HepG2 (cell line): ENCODE results near the gene EPS8. TPM values are rescaled to one million over a fixed set of nuclear protein-coding genes. Genes with fewer than 3 reads are reported as not detected.

ENCODE experiments used
- ATAC-seq: fragments of 200-7000 bp; cut with Tn5 transposase; 3 replicates; pipeline ENCODE4 v1.9.1; 2020; ENCODE audit warnings: mild to moderate bottlenecking, moderate library complexity
- BruUV-seq: library from RNA; stranded (reverse); fragments of 400-500 nt; replicated peaks from 2 replicates; lab custom pipeline; 2021; lab: Mats Ljungman, UMichigan
- CTCF ChIA-PET: fragments of 300-600 bp; formaldehyde crosslinking; extraction: SDS; loops from one replicate; lab custom pipeline; 2021; ENCODE audit warnings: low total read pairs, inconsistent platforms, low intra/inter-chr PET ratio; lab: Yijun Ruan, JAX
- POLR2A ChIA-PET: fragments of 350-600 bp; sonication (Branson Sonifier 250); formaldehyde crosslinking; loops from one replicate; lab custom pipeline; 2020; ENCODE audit warnings: antibody characterized with exemption, inconsistent platforms; lab: Yijun Ruan, JAX
- DNase-seq: peaks from one replicate; pipeline ENCODE4 v3.0.0-alpha.2; 2015; ENCODE audit warnings: low spot score
- FAIRE-seq: peaks from 3 replicates; lab custom pipeline; 2011; peaks lifted over from hg19 to GRCh38; lab: Jason Lieb, UNC
- H2AFZ ChIP-seq: one replicate; pipeline ENCODE4 v1.6.1; 2011; ENCODE audit warnings: low read length, inconsistent platforms
- H3K27ac ChIP-seq: fragments of 300-600 bp; 3 replicates; pipeline ENCODE4 v1.8.0; 2011; ENCODE audit warnings: mixed run types, mild to moderate bottlenecking, mixed read lengths, low read length, inconsistent platforms; ENCODE audit not compliant: insufficient read depth; ENCODE audit errors: extremely low read length
- H3K27me3 ChIP-seq, 2 experiments: fragments of 200-600 bp in 1 of 2; 2 replicates in 1 of 2; 3 replicates in 1 of 2; pipeline versions ENCODE4 v1.6.0 to v1.8.0; 2011; ENCODE audit warnings: low read length in 2 of 2, mild to moderate bottlenecking in 2 of 2, moderate library complexity in 2 of 2, inconsistent platforms in 1 of 2; ENCODE audit not compliant: insufficient read depth in 2 of 2, control insufficient read depth in 1 of 2
- H3K36me3 ChIP-seq, 2 experiments: fragments of 200-600 bp in 1 of 2; replicated peaks in 1 of 2; 2 replicates in 1 of 2; 3 replicates in 1 of 2; pipeline versions ENCODE4 v1.5.1 to v1.8.0; 2011; ENCODE audit warnings: low read length in 2 of 2, inconsistent platforms in 1 of 2; ENCODE audit not compliant: insufficient read depth in 2 of 2, control insufficient read depth in 1 of 2
- H3K4me1 ChIP-seq: 2 replicates; pipeline ENCODE4 v1.5.1; 2012; ENCODE audit warnings: low read length, inconsistent platforms; ENCODE audit not compliant: insufficient read depth
- H3K4me2 ChIP-seq: 2 replicates; pipeline ENCODE4 v1.6.0; 2011; ENCODE audit warnings: low read depth, low read length, inconsistent platforms
- H3K4me3 ChIP-seq, 3 experiments: fragments of 200-600 bp in 1 of 3; sonication (generic), shearing (Covaris generic) in 1 of 3; replicated peaks in 1 of 3; 2 replicates each; pipeline ENCODE4 v1.5.1; 2011 to 2016; ENCODE audit warnings: low read length in 3 of 3, inconsistent platforms in 2 of 3, low read depth in 2 of 3, mild to moderate bottlenecking in 2 of 3, control low read depth in 1 of 3, mixed read lengths in 1 of 3; ENCODE audit not compliant: insufficient read depth in 1 of 3
- H3K79me2 ChIP-seq: one replicate; pipeline ENCODE4 v1.6.1; 2011; ENCODE audit warnings: low read length, inconsistent platforms; ENCODE audit not compliant: insufficient read depth
- H3K9ac ChIP-seq: 2 replicates; pipeline ENCODE4 v1.6.0; 2011; ENCODE audit warnings: mild to moderate bottlenecking, low read depth, low read length, inconsistent platforms; ENCODE audit not compliant: insufficient read depth
- H3K9me3 ChIP-seq: 2 replicates; pipeline ENCODE4 v1.5.1; 2012; ENCODE audit warnings: mild to moderate bottlenecking, low read length
- H4K20me1 ChIP-seq: 2 replicates; pipeline ENCODE4 v1.6.0; 2011; ENCODE audit warnings: inconsistent platforms, mild to moderate bottlenecking, low read length, moderate library complexity; ENCODE audit not compliant: insufficient read depth
- FOXA3 ChIP-seq: IDR thresholded peaks from 2 replicates; pipeline ENCODE4 v1.6.1; 2016; ENCODE audit warnings: missing genetic modification reagents, missing compliant biosample characterization
- FOXM1 ChIP-seq: sonication (generic); formaldehyde crosslinking; IDR thresholded peaks from 2 replicates; pipeline ENCODE4 v1.5.0; 2020; ENCODE audit warnings: missing genetic modification reagents
- KLF12 ChIP-seq: sonication (generic); formaldehyde crosslinking; IDR thresholded peaks from 2 replicates; pipeline ENCODE4 v1.4.0; 2020; ENCODE audit warnings: missing genetic modification reagents, borderline replicate concordance
- KLF13 ChIP-seq: sonication (generic); formaldehyde crosslinking; IDR thresholded peaks from 2 replicates; pipeline ENCODE4 v1.4.0; 2020; ENCODE audit warnings: mild to moderate bottlenecking, missing genetic modification reagents
- NR2F2 ChIP-seq: IDR thresholded peaks from 2 replicates; pipeline ENCODE4 v1.6.1; 2012; ENCODE audit warnings: low read depth, inconsistent platforms, borderline replicate concordance
- TSC22D2 ChIP-seq: sonication (generic); formaldehyde crosslinking; IDR thresholded peaks from 2 replicates; pipeline ENCODE4 v1.5.1; 2020; ENCODE audit warnings: missing genetic modification reagents, mild to moderate bottlenecking, borderline replicate concordance
- ZFP36L2 ChIP-seq: sonication (generic); formaldehyde crosslinking; IDR thresholded peaks from 2 replicates; pipeline ENCODE4 v1.4.0; 2020; ENCODE audit warnings: missing genetic modification reagents
- ZNF335 ChIP-seq: sonication (generic); formaldehyde crosslinking; IDR thresholded peaks from 2 replicates; pipeline ENCODE4 v1.4.0; 2020; ENCODE audit warnings: missing genetic modification reagents
- ZNF367 ChIP-seq: sonication (generic); formaldehyde crosslinking; IDR thresholded peaks from 2 replicates; pipeline ENCODE4 v1.4.0; 2020; ENCODE audit warnings: missing genetic modification reagents, borderline replicate concordance
- ZNF605 ChIP-seq: sonication (generic); formaldehyde crosslinking; IDR thresholded peaks from 2 replicates; pipeline ENCODE4 v1.8.0; 2022; ENCODE audit warnings: mild to moderate bottlenecking, missing genetic modification reagents
- ZNF790 ChIP-seq: sonication (generic); formaldehyde crosslinking; IDR thresholded peaks from 2 replicates; pipeline ENCODE4 v1.8.0; 2022; ENCODE audit warnings: missing genetic modification reagents, mild to moderate bottlenecking, borderline replicate concordance
- ZNF883 ChIP-seq: sonication (generic); formaldehyde crosslinking; IDR thresholded peaks from 2 replicates; pipeline ENCODE4 v1.5.1; 2020; ENCODE audit warnings: mild to moderate bottlenecking, missing genetic modification reagents; ENCODE audit errors: not compliant biosample characterization
- WGBS: methylation state at CpG from one replicate; pipeline ENCODE4 v1.1.6; 2017; ENCODE audit warnings: low lambda C conversion rate; 5-methylcytosine and 5-hydroxymethylcytosine counted together
- in situ Hi-C: cut with HindIII; loops from 2 replicates; pipeline ENCODE4 v1.10.0; 2017; ENCODE audit warnings: low pct_unique_long_range_greater_than_20kb; ENCODE audit not compliant: extremely low pct_ligation_motif_present
- intact Hi-C: fragments of 100-400 bp; cut with micrococcal nuclease; formaldehyde crosslinking; loops from one replicate; pipeline ENCODE4 v1.10.0; 2022; ENCODE audit not compliant: unreplicated experiment
- polyA plus RNA-seq, 8 experiments: library from polyadenylated mRNA; depleted of rRNA in 3 of 8; stranded (reverse) in 7 of 8; unstranded in 1 of 8; fragments of >200 nt; fragmentation: Illumina TruSeq in 4 of 8; extraction: Trizol in 4 of 8; gene quantifications; 2 replicates each; pipeline versions ENCODE4 v1.2.1 to v1.2.3, GENCODE V29; 2011 to 2016; ENCODE audit warnings: low read depth in 4 of 8, missing spikeins in 1 of 8, mixed read lengths in 1 of 8; ENCODE audit not compliant: insufficient read depth in 1 of 8
- total RNA-seq, 5 experiments: library from RNA; depleted of rRNA; stranded (reverse); fragments of >200 nt; fragmentation: Illumina TruSeq; extraction: Trizol; gene quantifications; 2 replicates each; pipeline ENCODE4 v1.2.3, GENCODE V29; 2016; ENCODE audit warnings: low read depth in 1 of 5
- TF ChIP-seq, protein P1 (sequence below): sonication (generic); formaldehyde crosslinking; conservative IDR thresholded peaks from 2 replicates; pipeline ENCODE4 v1.8.0; 2022; ENCODE audit warnings: mild to moderate bottlenecking, moderate library complexity, missing genetic modification reagents

Gene EPS8
- total and polyA plus RNA-seq, 2 of the 13 experiments (the other 11 are each of a cell fraction or from before 2014, with no cell fraction given): 37.1 to 43.4 TPM

DNA sequence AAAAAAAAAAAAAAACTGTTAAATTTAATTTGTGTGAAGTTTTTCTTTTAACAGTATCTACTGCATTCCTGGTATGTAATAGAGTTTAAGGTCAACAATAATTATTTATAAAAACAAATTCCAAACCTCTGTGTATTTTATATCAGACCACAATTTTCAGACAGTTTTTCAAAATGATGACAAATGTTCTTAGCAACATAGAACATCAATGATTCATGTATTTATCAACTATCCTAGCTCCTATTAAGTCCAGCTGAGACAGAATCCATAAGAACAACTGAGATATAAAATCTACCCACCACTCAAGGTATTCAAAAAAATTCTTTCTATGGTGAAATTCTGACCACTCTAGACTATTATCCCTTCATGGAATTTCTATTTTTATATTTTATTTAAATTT, 144.5 kb downstream of the EPS8 start:
- H3K9me3 ChIP-seq: no peaks in the 10 kb centered on the region
- H3K27me3 ChIP-seq: no peaks in the 10 kb centered on the region
- BruUV-seq: no TSS peak
- H4K20me1 ChIP-seq: no peaks in the 10 kb centered on the region
- in situ Hi-C loops: no loop called here
- intact Hi-C loops: loop anchor here (5.0 kb wide), 2 partner anchors 38 to 52 kb away; no protein-coding TSS in a partner anchor
- H3K9ac ChIP-seq: no peak overlapping the region
- H3K4me2 ChIP-seq: no peak overlapping the region
- no peaks in the 10 kb centered on the region for H3K79me2 ChIP-seq
- no peak overlapping the region for H2AFZ ChIP-seq
- DNase-seq: no peak
- H3K4me1 ChIP-seq: no peaks in the 10 kb centered on the region
- CTCF ChIA-PET: no interaction called here
- no peak overlapping the region for H3K27ac ChIP-seq
- POLR2A ChIA-PET: no interaction called here
- TF ChIP-seq NR2F2: no peak
- TF ChIP-seq, all 625 proteins: peak for 0
- ATAC-seq: no peak
- FAIRE-seq: no peak
- H3K36me3 ChIP-seq: peaks cover 14 to 23% of the 10 kb centered on the region in 2 experiments
- H3K4me3 ChIP-seq: no peak overlapping the region

DNA sequence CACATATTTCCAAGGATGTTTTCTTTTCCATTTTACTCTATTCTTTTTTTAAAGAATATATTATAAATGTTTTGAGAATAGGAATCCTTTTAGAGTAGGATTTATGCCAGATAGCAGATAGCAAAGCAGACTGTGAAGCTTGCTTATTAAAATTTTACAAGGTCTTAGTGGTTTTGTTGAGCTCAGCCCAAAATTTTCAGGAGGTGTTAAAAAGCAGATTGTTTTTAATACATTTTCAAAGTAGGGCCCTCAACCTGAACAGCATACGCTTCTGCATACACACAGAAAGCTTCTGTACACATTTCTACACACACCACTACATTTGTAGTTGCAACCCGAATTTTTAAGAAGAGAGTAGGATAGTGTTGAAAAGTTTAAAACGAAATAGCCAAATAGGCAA, 151.0 kb downstream of the EPS8 start:
- ChIA-PET POLR2A (no interaction called here), CTCF (no interaction called here)
- in situ Hi-C loops (no loop called here), intact Hi-C loops (no loop called here)
- Histone ChIP-seq H2AFZ (no peak overlapping the region), H3K4me1 (peaks cover 12% of the 10 kb centered on the region), H4K20me1 (no peaks in the 10 kb centered on the region), H3K79me2 (no peaks in the 10 kb centered on the region), H3K4me2 (no peak overlapping the region), H3K27ac (no peak overlapping the region), H3K36me3 (peaks cover 7 to 20% of the 10 kb centered on the region in 2 experiments), H3K9ac (no peak overlapping the region), H3K27me3 (no peaks in the 10 kb centered on the region), H3K4me3 (no peak overlapping the region)
- BruUV-seq: no TSS peak
- no peak for DNase-seq
- no peak for FAIRE-seq
- TF ChIP-seq ZNF605: no peak
- TF ChIP-seq, protein P1, sequence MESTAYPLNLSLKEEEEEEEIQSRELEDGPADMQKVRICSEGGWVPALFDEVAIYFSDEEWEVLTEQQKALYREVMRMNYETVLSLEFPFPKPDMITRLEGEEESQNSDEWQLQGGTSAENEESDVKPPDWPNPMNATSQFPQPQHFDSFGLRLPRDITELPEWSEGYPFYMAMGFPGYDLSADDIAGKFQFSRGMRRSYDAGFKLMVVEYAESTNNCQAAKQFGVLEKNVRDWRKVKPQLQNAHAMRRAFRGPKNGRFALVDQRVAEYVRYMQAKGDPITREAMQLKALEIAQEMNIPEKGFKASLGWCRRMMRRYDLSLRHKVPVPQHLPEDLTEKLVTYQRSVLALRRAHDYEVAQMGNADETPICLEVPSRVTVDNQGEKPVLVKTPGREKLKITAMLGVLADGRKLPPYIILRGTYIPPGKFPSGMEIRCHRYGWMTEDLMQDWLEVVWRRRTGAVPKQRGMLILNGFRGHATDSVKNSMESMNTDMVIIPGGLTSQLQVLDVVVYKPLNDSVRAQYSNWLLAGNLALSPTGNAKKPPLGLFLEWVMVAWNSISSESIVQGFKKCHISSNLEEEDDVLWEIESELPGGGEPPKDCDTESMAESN (CRISPR knock-in tag): no peak
- no peak for TF ChIP-seq ZNF883 (CRISPR knock-in tag)
- TF ChIP-seq ZFP36L2: no peak
- no peak for TF ChIP-seq ZNF335 (CRISPR knock-in tag)
- no peak for TF ChIP-seq FOXM1 (CRISPR knock-in tag)
- TF ChIP-seq TSC22D2 (CRISPR knock-in tag): no peak
- TF ChIP-seq FOXA3 (CRISPR knock-in tag): no peak
- TF ChIP-seq KLF12 (CRISPR knock-in tag): no peak
- TF ChIP-seq ZNF790: no peak
- TF ChIP-seq ZNF367 (CRISPR knock-in tag): no peak
- TF ChIP-seq KLF13 (CRISPR knock-in tag): no peak
- TF ChIP-seq, all 625 proteins: peak for 0
- no peaks in the 10 kb centered on the region for H3K9me3 ChIP-seq
- 91% methylated on average over 3 of the region's 3 CpGs for WGBS
- no peak for ATAC-seq
